Stomach (tissue), 9 donors: ENCODE measurements around the gene TAAR9. TPM values are rescaled to one million over a fixed set of nuclear protein-coding genes. Genes with fewer than 3 reads are reported as not detected.
"Not testable (repeated sequence)": the region's sequence is repeated elsewhere in the genome, so short reads cannot be mapped to it uniquely, and the experiment has no call there.

Experiments used
- DNase-seq, 2 donors: peaks; one replicate each; pipeline versions ENCODE4 v3.0.0 to v3.0.0-alpha.2; 2013 to 2019
- H3K27ac ChIP-seq, 5 donors: fragments of 200-600 bp in 4 of 5; sonication (generic) in 4 of 5; one replicate each; pipeline ENCODE4 v1.5.1; 2013 to 2019; ENCODE audit warnings: mild to moderate bottlenecking in 1 of 5, moderate library complexity in 1 of 5
- H3K27me3 ChIP-seq, 3 donors: fragments of 200-600 bp; sonication (generic); one replicate each; pipeline ENCODE4 v1.5.1; 2017 to 2019; ENCODE audit warnings: mixed run types in 1 of 3
- H3K36me3 ChIP-seq, 4 donors: fragments of 200-600 bp; sonication (generic); 1 replicate in 3 of 4; 2 replicates in 1 of 4; pipeline ENCODE4 v1.5.1; 2016 to 2019
- H3K4me1 ChIP-seq, 4 donors: fragments of 200-600 bp; sonication (generic); one replicate each; pipeline ENCODE4 v1.5.1; 2016 to 2019
- H3K4me3 ChIP-seq, 4 donors: fragments of 200-600 bp; sonication (generic) in 3 of 4; one replicate each; pipeline ENCODE4 v1.5.1; 2016 to 2019; ENCODE audit warnings: mild to moderate bottlenecking in 1 of 4
- H3K9me3 ChIP-seq, 4 donors: fragments of 200-600 bp; sonication (generic); one replicate each; pipeline ENCODE4 v1.5.1; 2016 to 2019
- CTCF ChIP-seq, 7 experiments: fragments of 450-650 bp in 4 of 7; fragments of 200-600 bp in 3 of 7; sonication (generic) in 3 of 7; IDR thresholded peaks; one replicate each; pipeline ENCODE4 v1.5.1; 2016 to 2019; ENCODE audit warnings: antibody characterized with exemption in 7 of 7, control low read depth in 2 of 7, mild to moderate bottlenecking in 1 of 7
- EP300 ChIP-seq: sonication (generic); formaldehyde crosslinking; IDR thresholded peaks from one replicate; pipeline ENCODE4 v1.6.1; 2017; ENCODE audit warnings: antibody characterized with exemption
- POLR2A ChIP-seq, 4 donors: fragments of 450-650 bp; IDR thresholded peaks; one replicate each; pipeline ENCODE4 v1.6.1; 2016; ENCODE audit warnings: antibody characterized with exemption in 4 of 4, control low read depth in 2 of 4, mild to moderate bottlenecking in 1 of 4, moderate library complexity in 1 of 4
- POLR2AphosphoS5 ChIP-seq, 3 donors: sonication (generic); formaldehyde crosslinking; IDR thresholded peaks; one replicate each; pipeline ENCODE4 v1.6.1; 2016; ENCODE audit warnings: antibody characterized with exemption in 3 of 3
- WGBS, 5 donors: extraction: QIAGEN DNeasy Blood & Tissue Kit in 3 of 5; methylation state at CpG; one replicate each; pipeline versions ENCODE4 v1.1.5 to v1.1.7; 2013 to 2018; 5-methylcytosine and 5-hydroxymethylcytosine counted together
- intact Hi-C: fragments of 100-400 bp; cut with DNase I; formaldehyde crosslinking; loops from one replicate; pipeline ENCODE4 v1.15.1; 2023; ENCODE audit warnings: low total_unique reads
- polyA plus RNA-seq, 3 donors: library from polyadenylated mRNA; stranded (reverse); fragments of 200-250 nt; gene quantifications; one replicate each; pipeline ENCODE4 v1.2.3, GENCODE V29; 2013
- total RNA-seq, 5 donors: library from RNA; depleted of rRNA; stranded (reverse); fragments of >200 nt; gene quantifications; one replicate each; pipeline versions ENCODE4 v1.1.0 to v1.2.3, GENCODE V29; 2014 to 2016
- donor health status: healthy with polysubstance abuse.
- donor health status: Bipolar disorder and iron deficiency.
- donor health status: healthy.

TAAR9 gene
- total and polyA plus RNA-seq, 8 donors, result not detected

DNA sequence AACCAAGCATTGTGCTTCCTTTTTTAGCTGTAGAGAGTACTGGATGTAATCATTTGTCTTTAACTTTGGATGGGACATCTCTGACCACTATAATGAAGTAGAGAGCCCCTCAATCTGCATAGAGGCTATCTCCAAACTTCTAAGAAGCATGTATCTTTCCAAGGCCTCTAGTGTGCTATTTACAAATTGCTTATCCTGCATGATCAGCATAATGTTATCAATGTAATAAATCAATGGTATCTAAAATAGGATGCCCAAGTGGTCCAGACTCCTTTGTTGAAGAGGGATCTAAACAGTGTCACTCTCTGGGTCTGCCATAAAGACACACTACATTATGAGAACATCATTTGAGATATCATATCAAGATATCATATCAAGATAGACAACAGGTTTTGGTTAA lies 6.7 kb downstream of the TAAR9 start:
- TF ChIP-seq CTCF (IDR thresholded peaks at IDR 0.05), result no peak
- no peak for TF ChIP-seq POLR2AphosphoS5 (IDR thresholded peaks at IDR 0.05)
- no peak for TF ChIP-seq EP300
- TF ChIP-seq POLR2A (IDR thresholded peaks at IDR 0.05), result no peak

GRCh38 chr6:132548746-132549463 lies 10.8 kb downstream of the TAAR9 start:
- H3K36me3 ChIP-seq, result no peaks in the 10 kb centered on the region
- H3K4me3 ChIP-seq, result no peak overlapping the region
- no peaks in the 10 kb centered on the region for H3K9me3 ChIP-seq
- intact Hi-C loops, result no loop called here
- TF ChIP-seq POLR2AphosphoS5 (IDR thresholded peaks at IDR 0.05) (no peak), CTCF (IDR thresholded peaks at IDR 0.05) (no peak), POLR2A (IDR thresholded peaks at IDR 0.05) (no peak), EP300 (no peak)
- no peak overlapping the region for H3K27ac ChIP-seq
- WGBS, 5 donors, result 92 to 99% (median 94%) methylated on average over 4 of the region's 4 CpGs
- DNase-seq, result no peak
- no peaks in the 10 kb centered on the region for H3K4me1 ChIP-seq
- H3K27me3 ChIP-seq, result no peaks in the 10 kb centered on the region

More for the DNA sequence above, 6.7 kb downstream of the TAAR9 start:
- no peak overlapping the region for H3K4me3 ChIP-seq
- H3K4me1 ChIP-seq, result no peaks in the 10 kb centered on the region
- intact Hi-C loops, result no loop called here
- no peaks in the 10 kb centered on the region for H3K36me3 ChIP-seq
- no peak overlapping the region for H3K27ac ChIP-seq
- DNase-seq, result no peak
- H3K9me3 ChIP-seq, result no peaks in the 10 kb centered on the region
- H3K27me3 ChIP-seq, result no peaks in the 10 kb centered on the region

DNA sequence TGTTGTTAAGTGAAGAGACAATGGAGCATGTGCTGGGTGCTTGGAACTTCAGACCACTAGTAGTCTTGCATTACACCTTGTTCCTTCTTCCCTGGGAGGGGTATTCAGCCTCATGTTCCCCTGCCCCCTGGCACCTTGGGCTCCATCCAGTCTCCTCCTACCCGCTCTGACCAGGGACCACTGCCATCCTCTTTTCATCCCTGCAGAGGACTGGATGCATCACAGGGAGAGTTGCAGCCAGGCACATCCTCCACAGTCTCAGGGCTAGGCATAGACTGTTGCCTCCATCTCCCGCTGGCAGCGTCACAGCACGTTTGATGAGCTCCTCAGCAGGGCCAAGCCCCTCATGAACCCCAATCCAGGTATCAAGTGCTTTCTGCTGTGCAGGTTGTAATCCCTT lies 13.1 kb downstream of the TAAR9 start:
- no peaks in the 10 kb centered on the region for H3K9me3 ChIP-seq
- H3K27me3 ChIP-seq, result no peaks in the 10 kb centered on the region
- intact Hi-C loops, result no loop called here
- WGBS, 5 donors, result 76 to 94% (median 85%) methylated on average over 3 to 4 of the region's 4 CpGs
- H3K36me3 ChIP-seq, result no peaks in the 10 kb centered on the region
- H3K27ac ChIP-seq, result no peak overlapping the region
- H3K4me1 ChIP-seq, result no peaks in the 10 kb centered on the region
- no peak for DNase-seq
- TF ChIP-seq EP300 (no peak), POLR2A (IDR thresholded peaks at IDR 0.05) (no peak), POLR2AphosphoS5 (IDR thresholded peaks at IDR 0.05) (no peak), CTCF (IDR thresholded peaks at IDR 0.05) (no peak)
- no peak overlapping the region for H3K4me3 ChIP-seq

DNA sequence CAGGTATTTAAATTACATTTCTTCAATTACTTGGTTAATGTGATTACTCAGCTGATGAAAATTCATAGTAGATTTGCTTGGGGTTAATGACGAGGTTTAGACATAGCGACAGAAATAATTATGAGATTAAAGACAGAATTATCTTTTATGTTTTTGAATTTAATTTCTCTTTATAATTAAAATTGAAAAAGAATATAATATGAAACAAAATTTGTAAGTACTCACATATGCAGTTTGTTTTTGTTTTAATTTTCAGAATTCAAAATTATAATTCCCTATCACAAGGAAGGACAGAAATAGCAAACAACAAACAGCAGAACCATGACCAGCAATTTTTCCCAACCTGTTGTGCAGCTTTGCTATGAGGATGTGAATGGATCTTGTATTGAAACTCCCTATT lies 14.3 kb downstream of the TAAR9 start, which contains the start of gene TAAR8:
TAAR8 (plus strand) TSS at position 301 of the 400 bp plus-strand sequence; CDS start at position 322, 21 bp downstream.
- no peak within 1 kb of the TSS for H3K4me3 ChIP-seq
- whole genome bisulfite sequencing, 5 donors, result 91 to 98% (median 92%) methylated on average over 2 of the region's 2 CpGs
- no peak within 1 kb of the TSS for H3K27ac ChIP-seq
- DNase-seq, result no peak
- intact Hi-C loops, result no loop called here
- H3K9me3 ChIP-seq, result no peaks in the 10 kb centered on the region
- no peak for TF ChIP-seq EP300
- no peaks in the 10 kb centered on the region for H3K27me3 ChIP-seq
- no peaks in the 10 kb centered on the region for H3K36me3 ChIP-seq
- no peaks in the 10 kb centered on the region for H3K4me1 ChIP-seq

DNA sequence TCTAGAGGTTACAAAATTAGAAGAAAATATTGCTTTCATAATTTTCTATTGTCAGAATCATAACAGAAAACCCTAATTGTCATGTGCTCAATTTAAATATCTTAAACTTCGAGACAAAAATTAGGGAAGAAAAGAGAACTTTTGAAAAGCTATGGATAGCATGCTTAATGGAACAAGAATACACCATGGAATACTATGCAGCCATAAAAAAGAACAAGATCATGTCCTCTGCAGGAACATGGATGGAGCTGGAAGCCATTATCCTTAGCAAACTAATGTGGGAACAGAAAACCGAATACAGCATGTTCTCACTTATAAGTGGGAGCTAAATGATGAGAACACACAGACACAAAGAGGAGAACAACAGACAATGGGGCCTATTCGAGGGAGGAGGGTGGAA lies 22.0 kb downstream of the TAAR9 start:
- H3K9me3 ChIP-seq, H3K4me1 ChIP-seq, H3K27me3 ChIP-seq, H3K4me3 ChIP-seq, H3K27ac ChIP-seq, intact Hi-C loops, H3K36me3 ChIP-seq, DNase-seq: not testable (repeated sequence)
- 71 to 91% (median 83%) methylated on average over 3 of the region's 3 CpGs for WGBS, 5 donors
